Thoracic aorta (tissue), 2 donors: ENCODE data around the gene ARHGEF11. TPM values are rescaled to one million over a fixed set of nuclear protein-coding genes. Genes with fewer than 3 reads are reported as not detected.

Experiments
- ATAC-seq: fragments of 150-250 bp; one replicate; pipeline ENCODE4 v1.8.0; 2017; ENCODE audit warnings: low read depth; ENCODE audit not compliant: insufficient number of reproducible peaks, low FRiP score
- DNase-seq: peaks from one replicate; pipeline ENCODE4 v3.0.0-alpha.2; 2020; ENCODE audit warnings: low spot score
- H3K27ac ChIP-seq, 2 donors: fragments of 200-600 bp; sonication (generic); 1 replicate in 1 of 2; 2 replicates in 1 of 2; pipeline ENCODE4 v1.5.1; 2016; ENCODE audit warnings: mild to moderate bottlenecking in 2 of 2, moderate library complexity in 2 of 2
- H3K27me3 ChIP-seq: fragments of 200-600 bp; sonication (generic); replicated peaks from 2 replicates; pipeline ENCODE4 v1.6.0; 2016; ENCODE audit warnings: mild to moderate bottlenecking; ENCODE audit not compliant: insufficient read depth
- H3K36me3 ChIP-seq: fragments of 200-600 bp; sonication (generic); one replicate; pipeline ENCODE4 v1.5.1; 2016
- H3K4me1 ChIP-seq, 2 donors: fragments of 200-600 bp; sonication (generic); 1 replicate in 1 of 2; 2 replicates in 1 of 2; pipeline versions ENCODE4 v1.5.1 to v1.6.0; 2016; ENCODE audit warnings: low read depth in 2 of 2, mild to moderate bottlenecking in 1 of 2; ENCODE audit not compliant: control insufficient read depth in 1 of 2
- H3K4me3 ChIP-seq: fragments of 200-600 bp; sonication (generic); 2 replicates; pipeline ENCODE4 v1.5.1; 2016; ENCODE audit warnings: mild to moderate bottlenecking
- H3K9me3 ChIP-seq: fragments of 200-600 bp; sonication (generic); 2 replicates; pipeline ENCODE4 v1.5.1; 2016
- total RNA-seq, 2 donors: library from RNA; depleted of rRNA; stranded (reverse); fragments of >200 nt; gene quantifications; one replicate each; pipeline versions ENCODE4 v1.1.0 to v1.2.3, GENCODE V29; 2016
- TF ChIP-seq, protein P1 (sequence below): fragments of 200-600 bp; sonication (generic); IDR thresholded peaks from one replicate; pipeline ENCODE4 v1.5.1; 2019; ENCODE audit warnings: antibody characterized with exemption

ARHGEF11 gene
- total RNA-seq, 2 donors from 2014 or later, result 40.3 to 40.6 TPM

GRCh38 chr1:156956333-156956732 lies 89.2 kb downstream of the ARHGEF11 start:
- Histone ChIP-seq H3K9me3 (no peaks in the 10 kb centered on the region), H3K27me3 (no peaks in the 10 kb centered on the region), H3K27ac (no peak overlapping the region), H3K4me1 (no peaks in the 10 kb centered on the region), H3K4me3 (no peak overlapping the region), H3K36me3 (peaks cover 67% of the 10 kb centered on the region)
- DNase-seq, result no peak
- TF ChIP-seq, protein P1, sequence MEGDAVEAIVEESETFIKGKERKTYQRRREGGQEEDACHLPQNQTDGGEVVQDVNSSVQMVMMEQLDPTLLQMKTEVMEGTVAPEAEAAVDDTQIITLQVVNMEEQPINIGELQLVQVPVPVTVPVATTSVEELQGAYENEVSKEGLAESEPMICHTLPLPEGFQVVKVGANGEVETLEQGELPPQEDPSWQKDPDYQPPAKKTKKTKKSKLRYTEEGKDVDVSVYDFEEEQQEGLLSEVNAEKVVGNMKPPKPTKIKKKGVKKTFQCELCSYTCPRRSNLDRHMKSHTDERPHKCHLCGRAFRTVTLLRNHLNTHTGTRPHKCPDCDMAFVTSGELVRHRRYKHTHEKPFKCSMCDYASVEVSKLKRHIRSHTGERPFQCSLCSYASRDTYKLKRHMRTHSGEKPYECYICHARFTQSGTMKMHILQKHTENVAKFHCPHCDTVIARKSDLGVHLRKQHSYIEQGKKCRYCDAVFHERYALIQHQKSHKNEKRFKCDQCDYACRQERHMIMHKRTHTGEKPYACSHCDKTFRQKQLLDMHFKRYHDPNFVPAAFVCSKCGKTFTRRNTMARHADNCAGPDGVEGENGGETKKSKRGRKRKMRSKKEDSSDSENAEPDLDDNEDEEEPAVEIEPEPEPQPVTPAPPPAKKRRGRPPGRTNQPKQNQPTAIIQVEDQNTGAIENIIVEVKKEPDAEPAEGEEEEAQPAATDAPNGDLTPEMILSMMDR, result no peak
- no peak for ATAC-seq

DNA sequence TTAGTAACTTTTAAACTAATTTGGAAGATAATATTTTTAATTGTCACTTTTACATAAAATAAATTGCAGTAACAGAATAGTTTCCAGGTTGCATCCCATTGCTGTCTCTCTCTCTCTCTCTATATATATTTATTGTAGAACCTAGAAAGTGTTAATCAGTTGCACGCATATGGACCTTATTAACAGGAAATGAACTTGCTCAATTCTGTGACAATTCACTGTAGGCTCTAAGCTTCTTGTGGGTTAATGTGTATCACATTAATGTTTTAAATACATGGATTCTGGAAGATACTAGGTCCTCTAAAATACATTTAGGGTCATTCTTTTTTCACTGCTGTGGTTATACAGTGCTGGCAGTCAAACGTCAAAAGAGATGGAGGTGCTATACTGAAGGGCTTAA lies 92.0 kb downstream of the ARHGEF11 start:
- H3K27ac ChIP-seq, result no peak overlapping the region
- H3K27me3 ChIP-seq, result no peaks in the 10 kb centered on the region
- no peaks in the 10 kb centered on the region for H3K4me1 ChIP-seq
- ATAC-seq, result no peak
- no peak for DNase-seq
- H3K36me3 ChIP-seq, result peaks cover 76% of the 10 kb centered on the region
- no peaks in the 10 kb centered on the region for H3K9me3 ChIP-seq
- no peak overlapping the region for H3K4me3 ChIP-seq
- TF ChIP-seq, protein P1, result no peak

GRCh38 chr1:156951371-156951770 lies 94.2 kb downstream of the ARHGEF11 start:
- ATAC-seq (no peak), DNase-seq (no peak)
- Histone ChIP-seq H3K27me3 (no peaks in the 10 kb centered on the region), H3K27ac (no peak overlapping the region), H3K4me3 (no peak overlapping the region), H3K9me3 (no peaks in the 10 kb centered on the region), H3K4me1 (no peaks in the 10 kb centered on the region), H3K36me3 (peaks cover 82% of the 10 kb centered on the region)
- TF ChIP-seq, protein P1, result no peak

DNA sequence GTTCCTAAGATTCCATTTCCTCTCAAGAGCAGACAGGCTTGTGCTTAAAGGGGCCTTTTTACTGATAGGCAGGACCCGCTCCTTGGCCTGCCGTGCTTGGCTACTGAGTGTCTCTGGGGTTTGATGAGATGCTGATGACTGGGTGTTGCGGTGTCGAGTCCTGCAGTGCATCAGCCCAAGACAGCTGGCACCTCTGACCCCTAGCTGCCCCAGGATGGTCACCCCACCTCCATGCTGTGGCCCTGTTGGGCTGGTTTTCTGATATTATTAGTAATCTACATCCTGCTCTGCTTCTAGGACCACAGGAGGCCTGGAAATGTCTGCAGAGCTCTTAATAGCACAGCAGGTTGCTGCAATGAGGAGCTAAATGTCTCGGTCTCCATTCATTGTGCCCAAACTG lies 96.4 kb downstream of the ARHGEF11 start:
- Histone ChIP-seq H3K27me3 (no peaks in the 10 kb centered on the region), H3K4me3 (no peak overlapping the region), H3K27ac (no peak overlapping the region), H3K4me1 (no peaks in the 10 kb centered on the region), H3K36me3 (peaks cover 83% of the 10 kb centered on the region), H3K9me3 (no peaks in the 10 kb centered on the region)
- DNase-seq (no peak), ATAC-seq (no peak)
- TF ChIP-seq, protein P1, result no peak

- no peak overlapping the region for H3K4me3 ChIP-seq
- H3K27ac ChIP-seq, result no peak overlapping the region
- DNase-seq, result no peak
- peaks cover 85% of the 10 kb centered on the region for H3K36me3 ChIP-seq
- H3K27me3 ChIP-seq, result no peaks in the 10 kb centered on the region
- TF ChIP-seq, protein P1, result no peak
- no peaks in the 10 kb centered on the region for H3K9me3 ChIP-seq
- no peak for ATAC-seq
- H3K4me1 ChIP-seq, result no peaks in the 10 kb centered on the region
Measured at GRCh38 chr1:156948708-156949107, 96.8 kb downstream of the ARHGEF11 start.
